ENCODE measurements around the gene SNX18.

The SNX18 gene

GRCh38 chr5:54541823-54542783 lies 24.5 kb downstream of the SNX18 start:
- no peak for DNase-seq

- no peak for DNase-seq
Measured at GRCh38 chr5:54544044-54544443, 26.5 kb downstream of the SNX18 start.

GRCh38 chr5:54545796-54546195 lies 28.2 kb downstream of the SNX18 start:
- DNase-seq: no peak

- DNase-seq: peak; percentile 85
Measured at GRCh38 chr5:54547711-54548250, 30.2 kb downstream of the SNX18 start.

- DNase-seq: no peak
Measured at GRCh38 chr5:54548565-54548964, 31.0 kb downstream of the SNX18 start.

- no peak for DNase-seq
Measured at GRCh38 chr5:54551292-54551691, 33.7 kb downstream of the SNX18 start.

GRCh38 chr5:54551926-54552325 lies 34.4 kb downstream of the SNX18 start:
- DNase-seq: no peak

- DNase-seq: no peak
Measured at GRCh38 chr5:54552446-54552845, 34.9 kb downstream of the SNX18 start.

GRCh38 chr5:54553659-54554207 lies 36.2 kb downstream of the SNX18 start:
- DNase-seq: no peak

GRCh38 chr5:54556141-54556540 lies 38.6 kb downstream of the SNX18 start:
- DNase-seq: peak; percentile 53

GRCh38 chr5:54558362-54558761 lies 40.8 kb downstream of the SNX18 start:
- no peak for DNase-seq

- DNase-seq: no peak
Measured at GRCh38 chr5:54561651-54562050, 44.1 kb downstream of the SNX18 start.

GRCh38 chr5:54563083-54563761 lies 45.7 kb downstream of the SNX18 start:
- no peak for DNase-seq

GRCh38 chr5:54567996-54568395 lies 50.4 kb downstream of the SNX18 start:
- DNase-seq: no peak

- peak; percentile 62 for DNase-seq
Measured at GRCh38 chr5:54570916-54571315, 53.4 kb downstream of the SNX18 start.

GRCh38 chr5:54571462-54571861 lies 53.9 kb downstream of the SNX18 start:
- no peak for DNase-seq

- no peak for DNase-seq
Measured at GRCh38 chr5:54573812-54574489, 56.4 kb downstream of the SNX18 start.

- DNase-seq: no peak
Measured at GRCh38 chr5:54577528-54577927, 60.0 kb downstream of the SNX18 start.

GRCh38 chr5:54577937-54578653 lies 60.5 kb downstream of the SNX18 start:
- no peak for DNase-seq

- no peak for DNase-seq
Measured at GRCh38 chr5:54579591-54580295, 62.2 kb downstream of the SNX18 start.

All from fibroblast of skin of abdomen (primary cell).